WTC11 (cell line): Measurements from ENCODE around the gene ITGA1. TPM values are rescaled to one million over a fixed set of nuclear protein-coding genes. Genes with fewer than 3 reads are reported as not detected.

Experiments used
- AFF4 ChIP-seq: sonication (generic); formaldehyde crosslinking; IDR thresholded peaks from 2 replicates; pipeline ENCODE4 v1.8.1; 2023; ENCODE audit warnings: mild to moderate bottlenecking, missing genetic modification reagents, borderline replicate concordance
- ATF1 ChIP-seq: sonication (generic); formaldehyde crosslinking; IDR thresholded peaks from 2 replicates; pipeline ENCODE4 v1.8.1; 2023; ENCODE audit warnings: mild to moderate bottlenecking, moderate library complexity, missing genetic modification reagents
- FOXK1 ChIP-seq: sonication (generic); formaldehyde crosslinking; IDR thresholded peaks from 2 replicates; pipeline ENCODE4 v1.8.0; 2022; ENCODE audit warnings: mild to moderate bottlenecking, moderate library complexity, missing genetic modification reagents
- FOXP1 ChIP-seq: sonication (generic); formaldehyde crosslinking; IDR thresholded peaks from 2 replicates; pipeline ENCODE4 v1.8.0; 2022; ENCODE audit warnings: missing genetic modification reagents, mild to moderate bottlenecking, moderate library complexity, borderline replicate concordance
- GRHL2 ChIP-seq: fragments of 250-450 bp; sonication (Bioruptor Pico); IDR thresholded peaks from 2 replicates; pipeline ENCODE4 v1.8.0; 2022; ENCODE audit warnings: mild to moderate bottlenecking, moderate library complexity; ENCODE audit not compliant: insufficient replicate concordance, severe bottlenecking
- HMGXB4 ChIP-seq: sonication (generic); formaldehyde crosslinking; IDR thresholded peaks from 2 replicates; pipeline ENCODE4 v1.8.1; 2023; ENCODE audit warnings: mild to moderate bottlenecking, moderate library complexity, missing genetic modification reagents
- IRF2 ChIP-seq: sonication (generic); formaldehyde crosslinking; IDR thresholded peaks from 2 replicates; pipeline ENCODE4 v1.8.0; 2022; ENCODE audit warnings: low read depth, missing genetic modification reagents, borderline replicate concordance
- KAT7 ChIP-seq: sonication (generic); formaldehyde crosslinking; IDR thresholded peaks from 2 replicates; pipeline ENCODE4 v1.8.1; 2023; ENCODE audit warnings: missing genetic modification reagents, mild to moderate bottlenecking, borderline replicate concordance
- MAX ChIP-seq: sonication (generic); formaldehyde crosslinking; IDR thresholded peaks from 2 replicates; pipeline ENCODE4 v1.8.0; 2022; ENCODE audit warnings: mild to moderate bottlenecking, missing genetic modification reagents
- MYBL2 ChIP-seq: sonication (generic); formaldehyde crosslinking; IDR thresholded peaks from 2 replicates; pipeline ENCODE4 v1.8.1; 2023; ENCODE audit warnings: mild to moderate bottlenecking, moderate library complexity, missing genetic modification reagents
- NR2C2 ChIP-seq: sonication (generic); formaldehyde crosslinking; IDR thresholded peaks from 2 replicates; pipeline ENCODE4 v1.8.0; 2022; ENCODE audit warnings: mild to moderate bottlenecking, missing genetic modification reagents
- SMAD4 ChIP-seq: sonication (generic); formaldehyde crosslinking; IDR thresholded peaks from 2 replicates; pipeline ENCODE4 v1.8.0; 2022; ENCODE audit warnings: mild to moderate bottlenecking, missing genetic modification reagents
- SOX15 ChIP-seq: fragments of 250-450 bp; sonication (Bioruptor Pico); IDR thresholded peaks from 2 replicates; pipeline ENCODE4 v1.9.0; 2021; ENCODE audit warnings: mild to moderate bottlenecking
- TCF7 ChIP-seq: sonication (generic); formaldehyde crosslinking; IDR thresholded peaks from 2 replicates; pipeline ENCODE4 v1.8.0; 2022; ENCODE audit warnings: mild to moderate bottlenecking, low read depth, missing genetic modification reagents, moderate library complexity
- TEAD1 ChIP-seq: sonication (generic); formaldehyde crosslinking; IDR thresholded peaks from 2 replicates; pipeline ENCODE4 v1.8.0; 2022; ENCODE audit warnings: mild to moderate bottlenecking, missing genetic modification reagents
- TP53 ChIP-seq: sonication (generic); formaldehyde crosslinking; IDR thresholded peaks from 2 replicates; pipeline ENCODE4 v1.8.1; 2023; ENCODE audit warnings: mild to moderate bottlenecking, missing genetic modification reagents
- ZNF138 ChIP-seq: sonication (generic); formaldehyde crosslinking; conservative IDR thresholded peaks from 2 replicates; pipeline ENCODE4 v1.8.1; 2022; ENCODE audit warnings: mild to moderate bottlenecking, moderate library complexity, missing genetic modification reagents
- ZNF219 ChIP-seq: sonication (generic); formaldehyde crosslinking; IDR thresholded peaks from 2 replicates; pipeline ENCODE4 v1.8.0; 2023; ENCODE audit warnings: missing genetic modification reagents, mild to moderate bottlenecking, borderline replicate concordance
- ZNF232 ChIP-seq: sonication (generic); formaldehyde crosslinking; IDR thresholded peaks from 2 replicates; pipeline ENCODE4 v1.8.0; 2022; ENCODE audit warnings: mild to moderate bottlenecking, missing genetic modification reagents
- ZNF396 ChIP-seq: fragments of 250-450 bp; sonication (Bioruptor Pico); IDR thresholded peaks from 2 replicates; pipeline ENCODE4 v1.8.0; 2021; ENCODE audit warnings: mild to moderate bottlenecking, moderate library complexity, borderline replicate concordance
- ZNF423 ChIP-seq: fragments of 250-450 bp; sonication (Bioruptor Pico); IDR thresholded peaks from 2 replicates; pipeline ENCODE4 v2.1.2; 2022; ENCODE audit warnings: mild to moderate bottlenecking, moderate library complexity
- ZNF512 ChIP-seq: sonication (generic); formaldehyde crosslinking; IDR thresholded peaks from 2 replicates; pipeline ENCODE4 v1.8.1; 2022; ENCODE audit warnings: missing genetic modification reagents, borderline replicate concordance
- total RNA-seq: library from RNA; stranded (reverse); gene quantifications from 3 replicates; pipeline ENCODE4 v1.2.3, GENCODE V29; 2021
- TF ChIP-seq, protein P1 (sequence below): sonication (generic); formaldehyde crosslinking; conservative IDR thresholded peaks from 2 replicates; pipeline ENCODE4 v1.8.1; 2022; ENCODE audit warnings: mild to moderate bottlenecking, missing genetic modification reagents
- TF ChIP-seq, protein P2 (sequence below): fragments of 200-600 bp; IDR thresholded peaks from 2 replicates; pipeline ENCODE4 v1.8.0; 2022; ENCODE audit warnings: antibody characterized with exemption
- TF ChIP-seq, protein P3 (sequence below): sonication (generic); formaldehyde crosslinking; IDR thresholded peaks from 2 replicates; pipeline ENCODE4 v1.8.0; 2022; ENCODE audit warnings: mild to moderate bottlenecking, missing genetic modification reagents
- TF ChIP-seq, protein P4 (sequence below): fragments of 250-450 bp; sonication (Bioruptor Pico); IDR thresholded peaks from 2 replicates; pipeline ENCODE4 v1.8.0; 2021; ENCODE audit warnings: mild to moderate bottlenecking

Gene ITGA1
- total RNA-seq, 1 experiment from 2014 or later, result 6.5 TPM

GRCh38 chr5:52787600-52788504, at the start of gene ITGA1, which contains the start of gene PELO (continued):
- TF ChIP-seq AFF4 (CRISPR knock-in tag) (no peak), MYBL2 (no peak), FOXK1 (CRISPR knock-in tag) (peak; percentile 35; the same call in 1 of the 2 replicates), FOXP1 (CRISPR knock-in tag) (peak; percentile 69; the same call in 1 of the 2 replicates), ZNF512 (CRISPR knock-in tag) (no peak), ZNF138 (CRISPR knock-in tag) (0 out of 2 replicates have a peak, but pooled peaks have one; percentile 51), TP53 (0 out of 2 replicates have a peak, but pooled peaks have one; percentile 17), ZNF396 (CRISPR knock-in tag) (no peak), MAX (peak; percentile 49; the same call in 1 of the 2 replicates), HMGXB4 (CRISPR knock-in tag) (peak; percentile 96), ZNF219 (CRISPR knock-in tag) (no peak), KAT7 (CRISPR knock-in tag) (no peak), NR2C2 (no peak), TCF7 (no peak), ATF1 (CRISPR knock-in tag) (no peak), SOX15 (CRISPR knock-in tag) (no peak), ZNF232 (0 out of 2 replicates have a peak, but pooled peaks have one; percentile 20), SMAD4 (no peak), GRHL2 (no peak), TEAD1 (CRISPR knock-in tag) (no peak), ZNF423 (CRISPR knock-in tag) (peak; percentile 94), IRF2 (CRISPR knock-in tag) (no peak)
- TF ChIP-seq, protein P1, sequence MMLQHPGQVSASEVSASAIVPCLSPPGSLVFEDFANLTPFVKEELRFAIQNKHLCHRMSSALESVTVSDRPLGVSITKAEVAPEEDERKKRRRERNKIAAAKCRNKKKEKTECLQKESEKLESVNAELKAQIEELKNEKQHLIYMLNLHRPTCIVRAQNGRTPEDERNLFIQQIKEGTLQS, result no peak
- TF ChIP-seq, protein P2, sequence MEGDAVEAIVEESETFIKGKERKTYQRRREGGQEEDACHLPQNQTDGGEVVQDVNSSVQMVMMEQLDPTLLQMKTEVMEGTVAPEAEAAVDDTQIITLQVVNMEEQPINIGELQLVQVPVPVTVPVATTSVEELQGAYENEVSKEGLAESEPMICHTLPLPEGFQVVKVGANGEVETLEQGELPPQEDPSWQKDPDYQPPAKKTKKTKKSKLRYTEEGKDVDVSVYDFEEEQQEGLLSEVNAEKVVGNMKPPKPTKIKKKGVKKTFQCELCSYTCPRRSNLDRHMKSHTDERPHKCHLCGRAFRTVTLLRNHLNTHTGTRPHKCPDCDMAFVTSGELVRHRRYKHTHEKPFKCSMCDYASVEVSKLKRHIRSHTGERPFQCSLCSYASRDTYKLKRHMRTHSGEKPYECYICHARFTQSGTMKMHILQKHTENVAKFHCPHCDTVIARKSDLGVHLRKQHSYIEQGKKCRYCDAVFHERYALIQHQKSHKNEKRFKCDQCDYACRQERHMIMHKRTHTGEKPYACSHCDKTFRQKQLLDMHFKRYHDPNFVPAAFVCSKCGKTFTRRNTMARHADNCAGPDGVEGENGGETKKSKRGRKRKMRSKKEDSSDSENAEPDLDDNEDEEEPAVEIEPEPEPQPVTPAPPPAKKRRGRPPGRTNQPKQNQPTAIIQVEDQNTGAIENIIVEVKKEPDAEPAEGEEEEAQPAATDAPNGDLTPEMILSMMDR, result no peak
- TF ChIP-seq, protein P3, sequence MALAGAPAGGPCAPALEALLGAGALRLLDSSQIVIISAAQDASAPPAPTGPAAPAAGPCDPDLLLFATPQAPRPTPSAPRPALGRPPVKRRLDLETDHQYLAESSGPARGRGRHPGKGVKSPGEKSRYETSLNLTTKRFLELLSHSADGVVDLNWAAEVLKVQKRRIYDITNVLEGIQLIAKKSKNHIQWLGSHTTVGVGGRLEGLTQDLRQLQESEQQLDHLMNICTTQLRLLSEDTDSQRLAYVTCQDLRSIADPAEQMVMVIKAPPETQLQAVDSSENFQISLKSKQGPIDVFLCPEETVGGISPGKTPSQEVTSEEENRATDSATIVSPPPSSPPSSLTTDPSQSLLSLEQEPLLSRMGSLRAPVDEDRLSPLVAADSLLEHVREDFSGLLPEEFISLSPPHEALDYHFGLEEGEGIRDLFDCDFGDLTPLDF, result no peak
- TF ChIP-seq, protein P4, sequence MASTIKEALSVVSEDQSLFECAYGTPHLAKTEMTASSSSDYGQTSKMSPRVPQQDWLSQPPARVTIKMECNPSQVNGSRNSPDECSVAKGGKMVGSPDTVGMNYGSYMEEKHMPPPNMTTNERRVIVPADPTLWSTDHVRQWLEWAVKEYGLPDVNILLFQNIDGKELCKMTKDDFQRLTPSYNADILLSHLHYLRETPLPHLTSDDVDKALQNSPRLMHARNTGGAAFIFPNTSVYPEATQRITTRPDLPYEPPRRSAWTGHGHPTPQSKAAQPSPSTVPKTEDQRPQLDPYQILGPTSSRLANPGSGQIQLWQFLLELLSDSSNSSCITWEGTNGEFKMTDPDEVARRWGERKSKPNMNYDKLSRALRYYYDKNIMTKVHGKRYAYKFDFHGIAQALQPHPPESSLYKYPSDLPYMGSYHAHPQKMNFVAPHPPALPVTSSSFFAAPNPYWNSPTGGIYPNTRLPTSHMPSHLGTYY (CRISPR knock-in tag), result no peak
